NCI-H82 treated with DMSO at 0.1 percent for 48 hours (cell line): Measurements from ENCODE around the gene RIMS3.
"Not testable (repeated sequence)": the region's sequence is repeated elsewhere in the genome, so short reads cannot be mapped to it uniquely, and the experiment has no call there.

ENCODE experiments used
- DNase-seq: peaks from one replicate; lab custom pipeline; 2025; ENCODE audit not compliant: unreplicated experiment; lab: John Stamatoyannopoulos, UW

RIMS3 gene

DNA sequence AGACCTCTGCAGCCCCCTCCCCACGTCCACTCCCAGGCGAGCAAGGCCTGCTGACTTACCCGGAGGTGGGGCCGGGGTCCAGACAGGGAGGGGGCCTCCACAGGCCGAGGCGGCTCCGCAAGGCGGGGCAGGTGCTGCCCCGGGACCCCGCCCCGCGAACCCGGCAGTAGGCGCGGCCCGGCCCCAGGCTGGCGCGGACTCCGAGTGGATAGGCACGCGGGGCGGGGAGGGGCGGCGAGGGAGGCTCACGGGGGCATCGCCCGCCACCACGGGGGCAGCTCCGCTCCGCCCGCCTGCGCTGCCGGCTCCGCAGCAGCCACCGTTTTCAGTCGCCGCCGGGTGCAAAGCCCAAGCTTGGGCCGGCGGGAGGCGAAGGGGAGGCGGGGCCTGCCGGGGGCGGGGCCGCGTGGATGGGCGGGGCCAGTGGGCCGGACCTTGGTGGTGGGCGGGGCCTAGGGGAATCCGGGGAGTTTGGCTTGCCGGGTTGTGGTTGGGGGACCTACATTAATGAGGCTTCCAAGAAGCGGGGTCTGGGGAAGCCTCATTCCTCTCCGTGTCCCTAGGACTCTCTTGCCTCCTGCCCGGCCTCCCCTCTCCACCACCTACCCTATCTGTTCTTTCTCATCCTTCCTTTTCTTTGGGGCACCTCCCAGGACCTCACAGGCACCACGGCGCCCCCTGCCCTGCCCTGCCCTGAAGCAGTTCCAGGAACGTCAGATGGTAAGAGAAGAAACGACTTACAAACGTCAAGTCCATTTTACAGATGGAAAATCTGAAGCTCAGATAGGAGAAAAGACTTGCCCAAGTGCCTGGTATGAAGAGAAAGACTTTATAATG is at the start of gene RIMS3:
Gene RIMS3, minus strand, starts transcription at position 348 of the 837 bp plus-strand sequence. CDS start 23,757 bp downstream, outside the sequence.
- peak; percentile 60 for DNase-seq

DNA sequence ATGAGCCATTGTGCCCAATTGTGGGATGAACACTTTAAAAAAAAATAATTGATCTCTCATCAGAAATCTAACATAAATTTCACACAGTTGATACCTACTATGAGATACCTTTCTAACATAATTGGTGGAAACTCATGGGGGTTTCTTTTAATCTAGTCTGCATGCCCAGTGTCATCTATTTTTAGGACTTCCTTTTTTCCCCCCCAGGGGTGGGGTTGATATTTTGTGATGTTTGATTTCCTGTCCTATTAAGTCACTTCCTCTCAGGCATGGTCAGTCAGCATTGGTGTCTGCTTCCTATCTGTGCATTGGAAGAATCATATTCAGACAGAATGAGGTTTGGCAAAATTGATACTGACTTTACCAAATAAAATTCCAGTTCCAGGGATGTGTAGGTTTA is 47.5 kb upstream of the RIMS3 start:
- no peak for DNase-seq

DNA sequence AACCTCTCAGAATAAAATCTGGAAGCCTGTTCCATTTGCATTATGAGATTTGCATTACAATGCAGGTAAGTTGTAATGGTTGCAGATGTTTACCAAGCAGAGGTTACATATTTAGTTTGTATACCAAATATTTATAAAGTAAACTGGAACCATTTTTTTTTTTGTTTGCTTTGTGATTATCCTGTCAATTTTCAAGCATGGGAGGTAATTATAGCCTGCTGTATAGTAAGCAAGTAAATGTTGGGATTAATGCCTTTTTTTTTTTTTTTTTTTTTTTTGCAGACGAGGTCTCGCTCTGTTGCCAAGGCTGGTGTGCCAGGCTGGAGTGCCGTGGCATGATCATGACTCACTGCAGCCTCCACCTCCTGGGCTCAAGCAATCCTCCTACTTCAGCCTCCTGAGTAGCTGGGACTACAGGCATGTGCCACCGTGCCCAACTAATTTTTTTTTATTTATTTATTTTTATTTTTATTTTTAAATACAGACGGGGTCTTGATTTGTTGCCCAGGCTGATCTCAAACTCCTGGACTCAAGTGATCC is 47.0 kb upstream of the RIMS3 start:
- DNase-seq, result no peak

DNA sequence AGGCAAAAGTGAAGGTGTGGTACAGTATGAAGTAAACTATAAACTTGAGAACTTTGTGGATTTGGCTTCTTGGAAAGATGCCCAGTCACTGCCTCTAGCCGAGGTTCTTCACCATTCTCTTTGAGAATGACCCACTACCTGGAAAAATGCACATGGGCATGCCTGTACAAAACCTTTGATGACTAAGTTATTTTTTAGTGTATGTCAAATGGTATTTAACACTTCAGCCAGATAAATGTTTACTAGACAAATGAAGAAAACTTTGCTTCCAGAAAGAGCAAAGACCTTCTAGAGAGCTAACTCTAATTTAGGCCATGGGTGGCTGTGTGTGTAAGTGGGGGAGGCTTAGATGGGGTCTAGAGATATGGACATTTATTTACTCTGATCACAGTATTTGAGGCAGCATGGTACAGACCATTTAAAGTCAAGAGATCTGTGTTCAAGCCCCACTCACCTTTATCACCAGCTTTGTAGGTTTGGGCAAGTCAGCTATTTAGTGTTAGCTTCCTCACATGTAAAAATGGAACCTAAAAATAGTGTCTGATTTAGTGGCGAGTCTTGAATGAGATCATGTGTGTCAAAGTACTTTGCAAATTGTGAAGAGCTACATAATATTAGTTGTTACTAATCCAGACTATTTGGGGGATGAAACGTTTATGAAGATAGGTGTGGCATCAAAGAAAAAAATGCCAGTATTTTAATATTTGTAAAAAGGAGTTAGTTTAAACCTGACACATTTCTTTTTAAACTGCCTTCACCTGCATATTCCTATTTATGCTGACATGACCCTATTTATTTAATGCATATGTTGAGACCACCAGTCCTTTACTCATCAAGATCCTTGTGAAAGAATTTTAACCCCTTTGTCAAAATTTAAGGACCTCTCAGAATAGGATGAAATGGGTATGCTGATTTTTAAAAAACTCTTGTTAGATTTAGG is 46.3 kb upstream of the RIMS3 start:
- no peak for DNase-seq

DNA sequence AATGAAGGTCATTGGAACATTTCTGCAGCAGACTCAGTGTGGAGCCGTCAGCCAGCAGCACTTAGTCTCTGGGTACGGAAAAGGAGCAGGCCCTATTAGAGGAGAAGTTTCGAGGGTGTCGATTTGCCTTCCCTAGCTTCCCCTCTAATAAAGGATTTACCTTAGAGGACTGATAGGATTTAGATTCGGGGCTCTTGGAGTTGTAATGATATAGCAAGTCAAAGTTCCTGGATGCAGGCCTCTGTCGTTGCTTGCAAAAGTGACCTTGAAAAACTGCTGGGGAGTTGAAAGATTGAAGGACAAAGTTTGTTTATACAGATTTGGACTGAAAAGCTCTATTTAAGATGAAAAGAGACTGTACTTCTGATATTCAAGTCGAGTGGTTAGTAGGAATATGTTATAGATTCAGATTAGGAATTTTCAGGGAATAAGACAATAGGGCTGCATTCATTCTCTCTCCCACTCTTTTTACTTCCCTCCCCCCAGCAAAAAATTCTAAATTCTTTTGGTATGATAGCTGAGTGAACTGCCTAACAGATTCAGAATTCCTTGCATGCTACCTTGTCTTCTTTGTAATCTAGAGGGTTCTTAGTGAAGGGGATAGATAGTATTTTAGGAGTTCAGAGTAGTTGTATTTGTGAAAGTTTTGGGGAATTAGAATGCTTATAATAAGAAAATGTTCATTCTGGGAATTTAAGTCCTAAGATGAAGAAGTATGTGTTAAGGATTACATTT is 45.3 kb upstream of the RIMS3 start:
- DNase-seq, result peak; percentile 39

DNA sequence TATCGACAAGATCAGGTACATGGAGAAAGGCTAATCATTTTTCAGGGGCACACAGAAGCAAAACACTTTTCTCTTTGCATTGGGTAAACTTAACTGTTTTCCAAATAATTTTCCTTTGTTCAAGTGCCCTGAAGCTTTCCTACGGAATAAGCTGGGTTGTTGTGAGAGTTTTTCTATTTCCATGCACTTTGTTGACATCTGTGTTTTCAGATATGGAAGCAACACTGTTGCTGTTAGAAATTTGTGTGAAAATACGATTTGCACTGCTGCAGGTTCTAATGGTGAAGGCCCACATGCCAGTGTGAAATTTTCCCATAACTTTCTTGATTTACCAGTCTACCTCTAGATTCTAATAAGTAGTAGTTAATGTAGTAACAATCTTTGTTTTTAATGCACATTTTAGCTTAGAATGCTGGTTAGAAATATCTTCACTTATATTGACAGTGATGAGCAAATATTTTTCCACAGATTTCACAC is 44.4 kb upstream of the RIMS3 start:
- no peak for DNase-seq

DNA sequence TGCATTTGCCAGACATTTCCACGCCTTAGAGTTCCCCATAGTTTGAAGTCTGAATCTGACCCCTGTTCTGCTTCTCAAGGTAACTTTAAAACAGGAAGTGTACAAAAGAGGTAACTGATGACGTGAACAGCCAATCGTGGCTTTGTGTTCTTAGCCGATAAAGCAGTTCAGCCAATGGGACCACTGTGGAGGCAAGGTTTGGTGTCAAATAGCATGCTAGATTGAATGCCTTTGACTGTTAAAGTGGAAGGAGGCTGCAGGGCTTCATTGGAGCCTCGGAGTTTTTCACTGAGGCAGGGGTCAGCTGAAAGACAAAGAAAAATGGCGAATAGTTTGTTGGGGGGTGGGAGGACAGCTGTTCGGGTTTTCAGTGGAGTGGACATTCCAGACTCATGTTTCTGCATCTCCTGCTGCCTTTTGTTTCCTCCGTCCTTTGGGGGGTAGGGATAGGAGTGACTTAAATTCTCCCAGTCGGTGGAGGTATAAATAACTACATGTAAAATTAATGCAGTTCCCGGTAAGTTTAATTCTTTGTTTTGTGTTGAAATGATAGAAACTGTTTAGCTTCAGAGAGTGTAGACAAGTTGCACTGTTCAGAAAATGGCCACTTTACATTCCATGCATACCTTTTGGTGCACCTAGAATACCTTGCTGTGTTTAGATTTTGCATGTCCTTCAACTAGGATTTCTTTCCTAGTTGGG is 43.8 kb upstream of the RIMS3 start:
- DNase-seq, result peak; percentile 97

DNA sequence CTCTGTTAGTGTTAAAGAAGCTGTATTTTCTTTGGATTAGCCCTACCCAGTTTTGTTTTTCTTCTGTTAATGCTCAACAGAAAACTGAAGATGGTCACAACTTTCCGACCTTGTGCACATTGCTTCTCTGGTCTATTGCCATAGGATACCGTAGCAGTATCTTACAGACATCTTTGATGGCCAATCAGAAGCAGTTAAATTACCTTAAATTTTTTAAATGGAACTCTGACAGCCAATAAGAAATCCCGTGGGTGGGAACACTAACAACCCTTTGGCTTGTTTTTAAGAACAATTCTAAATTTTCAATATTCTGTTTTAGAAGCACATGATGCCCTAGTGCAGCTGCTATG is 43.2 kb upstream of the RIMS3 start:
- peak; percentile 90 for DNase-seq

DNA sequence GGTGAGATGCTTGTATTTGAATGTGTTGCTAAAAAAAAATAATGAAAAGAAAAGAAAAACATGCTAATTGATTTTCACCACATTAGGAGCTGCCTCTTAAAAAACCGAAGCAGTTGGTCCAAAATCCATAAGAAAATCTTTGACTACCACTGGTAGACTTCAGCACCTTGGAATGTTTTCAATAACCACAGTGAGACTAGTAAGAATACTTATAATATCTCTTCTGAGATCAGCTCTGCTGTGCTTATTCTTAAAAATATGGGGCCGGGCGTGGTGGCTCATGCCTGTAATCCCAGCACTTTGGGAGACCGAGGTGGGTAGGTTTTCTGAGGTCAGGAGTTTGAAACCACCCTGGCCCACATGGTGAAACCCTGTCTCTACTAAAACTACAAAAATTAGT is 41.1 kb upstream of the RIMS3 start:
- DNase-seq, result no peak

DNA sequence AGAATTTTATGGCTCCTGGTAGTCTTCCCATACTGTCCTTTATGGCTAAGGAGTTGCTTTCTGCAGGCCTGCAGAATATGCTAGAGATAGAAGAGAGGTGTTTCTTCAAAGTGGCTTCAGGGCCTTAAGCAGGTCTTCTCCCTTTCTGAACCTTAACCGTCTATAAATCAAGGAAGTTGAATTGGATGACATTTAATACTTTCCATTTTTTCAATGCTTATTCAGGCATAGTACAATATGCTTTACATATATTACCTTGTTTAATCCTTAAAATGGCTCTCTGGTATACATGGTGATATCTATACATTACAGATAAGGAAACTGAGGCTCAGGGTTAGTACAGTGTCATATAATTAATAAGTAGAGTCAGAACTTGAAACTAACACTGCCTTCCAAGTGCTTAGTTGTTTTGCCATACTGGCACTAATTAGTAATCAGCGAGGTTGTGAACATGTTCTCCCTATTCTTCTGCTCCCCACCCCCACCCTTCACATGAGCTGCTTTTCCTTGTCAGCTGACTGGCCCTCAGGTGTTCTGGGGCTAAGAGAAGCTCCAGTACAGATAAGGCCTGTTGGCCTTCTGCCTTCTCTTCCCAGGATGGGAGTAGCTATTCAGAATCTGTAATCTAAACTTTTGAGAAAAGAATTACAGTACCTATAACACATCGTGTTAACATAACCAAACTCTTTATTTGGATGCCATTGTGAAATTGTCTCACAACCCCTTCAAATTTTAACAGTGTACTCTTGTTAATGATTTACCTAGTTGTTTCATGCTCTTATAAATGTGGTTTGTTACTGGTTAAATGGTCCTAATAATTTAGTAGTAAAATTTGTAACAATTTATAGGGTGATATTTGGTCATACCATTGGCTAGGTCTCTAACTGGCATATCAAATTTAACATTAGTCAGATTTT is 39.6 kb upstream of the RIMS3 start:
- no peak for DNase-seq

DNA sequence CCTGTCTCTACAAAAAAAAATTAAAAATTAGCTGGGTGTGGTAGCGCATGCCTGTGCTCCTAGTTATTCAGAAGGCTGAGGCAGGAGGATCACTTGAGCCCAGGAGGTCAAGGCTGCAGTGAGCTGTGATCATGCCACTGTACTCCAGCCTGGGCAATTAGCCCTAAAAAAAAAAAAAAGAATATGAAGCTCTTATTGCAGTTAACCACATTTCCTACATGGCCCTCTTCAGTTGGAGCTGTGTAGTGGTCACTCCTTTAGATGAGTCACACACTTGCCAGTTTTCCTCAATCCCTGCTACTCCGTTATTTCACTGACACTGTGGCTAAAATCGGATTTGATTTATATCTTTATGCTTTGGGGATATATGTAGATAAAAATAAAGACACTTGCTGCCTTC is 37.8 kb upstream of the RIMS3 start:
- DNase-seq, result no peak

DNA sequence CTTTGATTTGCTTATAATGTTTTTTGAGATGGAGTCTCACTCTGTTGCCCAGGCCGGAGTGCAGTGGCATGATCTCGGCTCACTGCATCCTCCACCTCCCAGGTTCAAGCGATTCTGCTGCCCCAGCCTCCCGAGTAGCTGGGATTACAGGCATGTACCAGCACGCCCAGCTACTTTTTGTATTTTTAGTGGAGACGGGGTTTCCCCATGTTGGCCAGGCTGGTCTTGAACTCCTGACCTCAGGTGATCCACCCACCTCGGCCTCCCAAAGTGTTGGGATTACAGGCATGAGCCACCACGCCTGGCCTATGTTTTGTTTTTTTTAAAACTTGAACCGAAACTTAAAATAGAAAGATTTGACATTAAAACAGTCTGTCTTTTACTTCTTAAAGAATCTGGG is 37.3 kb upstream of the RIMS3 start:
- not testable (repeated sequence) for DNase-seq

DNA sequence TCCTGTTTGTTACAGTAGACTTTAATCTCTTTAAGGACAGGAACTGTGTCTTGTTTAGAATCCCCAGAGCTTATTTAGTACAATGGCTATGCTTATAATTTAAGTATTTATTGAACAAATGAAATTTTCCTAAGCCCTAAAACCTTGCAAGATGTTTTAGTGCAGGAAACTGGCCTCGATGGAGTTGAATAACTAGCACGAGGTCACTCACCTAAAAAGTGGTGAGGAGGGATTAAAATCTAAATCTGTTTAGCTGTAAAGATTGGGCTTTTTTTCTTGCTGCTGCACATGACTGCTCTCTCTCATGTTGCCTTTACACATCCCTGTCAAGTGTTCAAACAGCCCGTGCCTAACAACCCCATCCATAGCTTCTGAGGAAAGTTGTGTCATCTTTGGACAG is 36.2 kb upstream of the RIMS3 start:
- peak; percentile 59 for DNase-seq

DNA sequence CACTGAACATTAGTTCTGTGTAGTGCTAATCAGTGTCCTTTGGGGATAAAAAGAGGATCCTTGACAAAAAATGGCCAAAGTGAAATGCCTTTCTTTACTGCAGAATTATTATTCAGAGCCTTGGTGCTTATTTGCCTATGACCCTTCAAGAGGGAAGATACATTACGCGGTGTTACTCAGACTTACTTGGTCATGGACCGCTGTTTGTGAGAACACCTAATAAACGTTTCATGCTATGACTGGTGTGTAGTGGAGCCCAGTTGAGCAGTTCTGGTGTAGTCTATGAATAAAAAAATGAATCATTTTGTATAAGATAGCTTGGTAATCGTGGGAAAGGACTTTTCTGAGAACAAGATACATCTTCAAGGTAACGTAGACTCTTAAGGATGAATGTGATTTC is 34.3 kb upstream of the RIMS3 start:
- no peak for DNase-seq

DNA sequence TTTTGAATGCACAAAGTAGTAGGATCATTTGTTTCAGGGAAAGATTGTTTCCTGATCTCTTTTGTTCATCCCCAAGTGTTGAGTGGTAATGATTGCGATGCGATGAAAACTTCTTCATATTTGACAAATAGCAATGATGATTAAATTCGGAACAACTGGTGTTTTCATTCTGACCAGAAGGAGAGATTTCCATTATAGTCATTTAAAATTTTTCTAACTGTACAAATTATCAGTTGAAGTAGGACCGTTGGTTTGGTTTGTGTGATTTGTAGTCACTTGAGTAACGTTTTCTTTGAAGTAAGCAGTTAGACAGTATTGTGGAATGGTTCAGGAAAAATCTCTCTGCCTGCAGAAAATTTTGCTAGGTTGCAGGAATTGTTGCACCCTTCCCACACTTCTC is 32.0 kb upstream of the RIMS3 start:
- DNase-seq, result no peak

DNA sequence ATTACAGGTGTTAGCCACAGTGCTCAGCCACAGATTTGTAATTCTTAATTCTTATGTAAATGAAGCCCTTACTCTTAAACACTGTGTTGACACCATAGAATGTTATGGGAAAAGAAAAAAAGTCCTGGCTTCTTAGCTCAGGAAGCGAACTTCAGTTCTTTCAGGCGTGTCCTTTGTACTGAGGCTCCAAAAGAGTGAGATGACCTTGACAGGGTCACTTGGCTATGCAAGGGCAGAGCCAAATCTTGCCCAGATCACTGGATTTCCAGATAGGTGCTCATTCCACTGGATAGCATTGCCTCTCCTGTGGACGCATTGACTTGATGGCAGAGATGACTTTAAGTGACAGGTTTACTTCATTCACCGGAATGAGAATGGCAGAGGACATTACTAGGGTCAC is 30.8 kb upstream of the RIMS3 start:
- DNase-seq, result no peak

DNA sequence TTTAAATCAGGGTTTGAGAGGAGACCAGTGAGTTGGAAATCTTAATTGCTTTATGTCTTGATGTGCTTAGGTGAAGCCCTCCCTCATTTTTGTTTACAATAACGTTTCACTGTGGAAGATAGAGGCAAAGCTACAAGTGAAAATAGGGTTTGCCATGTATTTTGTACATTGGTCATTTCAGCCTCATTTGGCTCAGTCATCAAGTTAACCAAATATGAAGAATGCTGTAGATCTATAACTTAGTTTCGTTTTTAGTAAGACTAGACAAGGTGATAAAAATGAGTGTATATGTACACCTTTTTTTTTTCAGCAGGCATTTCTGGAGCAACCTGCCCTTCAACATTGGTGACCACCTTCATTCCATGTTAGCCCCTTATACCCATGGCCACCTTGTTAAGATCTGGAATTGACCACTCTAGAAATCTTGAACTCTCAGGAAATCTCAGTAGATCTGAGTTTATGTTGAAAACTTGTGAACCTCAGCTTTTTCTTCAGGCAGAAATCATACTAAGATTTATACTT is 28.9 kb upstream of the RIMS3 start:
- no peak for DNase-seq

DNA sequence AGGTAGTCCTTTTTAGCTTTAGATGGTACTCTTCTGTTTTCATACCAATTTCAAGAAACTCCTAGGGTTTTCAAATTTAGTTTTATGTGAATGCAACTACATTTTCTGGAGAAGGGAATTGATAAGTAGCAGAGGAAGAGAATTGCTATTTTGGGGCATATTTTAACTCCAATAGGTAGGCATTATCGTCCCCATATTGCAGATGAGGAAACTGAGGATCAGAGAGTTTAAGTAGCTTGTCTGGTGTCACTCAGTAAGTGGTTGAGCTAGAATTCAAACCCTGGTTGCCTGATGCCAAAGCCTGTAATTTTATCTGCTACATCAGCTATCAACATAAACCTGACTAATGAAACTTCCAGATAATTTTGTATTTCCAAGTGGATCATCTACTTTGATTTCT is 27.9 kb upstream of the RIMS3 start:
- no peak for DNase-seq

DNA sequence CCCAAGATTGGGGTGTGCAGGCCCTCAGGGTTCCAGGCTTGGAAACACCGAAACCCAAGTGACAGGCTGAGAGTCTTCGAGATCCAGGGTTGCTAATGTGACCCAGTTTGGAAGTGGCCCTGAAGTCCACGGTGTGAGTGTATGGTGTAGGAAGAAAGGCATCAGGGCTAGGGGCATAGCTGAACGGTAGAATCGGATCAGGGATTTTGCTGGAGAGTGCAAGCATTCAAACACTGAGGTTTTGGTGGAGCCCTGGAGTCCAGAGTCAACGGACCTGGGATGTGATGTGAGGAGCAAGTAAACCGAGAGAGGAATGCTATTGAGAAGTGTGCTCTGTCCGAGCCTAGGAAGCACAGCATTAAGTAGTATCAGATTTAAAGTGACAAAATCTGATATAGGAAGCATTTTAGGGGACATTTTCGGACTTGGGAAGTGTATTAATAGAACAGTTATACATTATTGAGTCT is 27.0 kb upstream of the RIMS3 start:
- DNase-seq, result no peak
